Measurements from ENCODE around the gene SULT2B1. TPM values are rescaled to one million over a fixed set of nuclear protein-coding genes. Genes with fewer than 3 reads are reported as not detected.
"Not testable (repeated sequence)": the region's sequence is repeated elsewhere in the genome, so short reads cannot be mapped to it uniquely, and the experiment has no call there.

Gene SULT2B1
- total RNA-seq, 1 experiment from 2014 or later = not detected

- TF ChIP-seq CTCF (IDR thresholded peaks at IDR 0.05; ENCODE audit: unreplicated experiment) = no peak
- intact Hi-C loops (cut with micrococcal nuclease) = no loop called here
- ChIA-PET POLR2A (no interaction called here), CTCF (interaction anchor here (0.6 kb wide), 1 partner anchor 147 kb away, joined by 3 read pairs; no protein-coding TSS in a partner anchor)
- H3K4me1 Mint-ChIP-seq (ENCODE audit: insufficient read depth, unreplicated experiment) = no peaks in the 10 kb centered on the region
- peaks cover 6% of the 10 kb centered on the region for H3K27me3 Mint-ChIP-seq (ENCODE audit: insufficient read depth, unreplicated experiment)
- no peak overlapping the region for H3K4me3 Mint-ChIP-seq (ENCODE audit: unreplicated experiment)
- peaks cover under 1% of the 10 kb centered on the region for H3K9me3 Mint-ChIP-seq (ENCODE audit: unreplicated experiment)
- no peak for DNase-seq (ENCODE audit: unreplicated experiment)
- H3K27ac Mint-ChIP-seq (ENCODE audit: low read depth, unreplicated experiment) = no peak overlapping the region
- no peaks in the 10 kb centered on the region for H3K36me3 Mint-ChIP-seq (ENCODE audit: insufficient read depth, unreplicated experiment)
- no TSS peak for BruUV-seq (replicated peaks)
These were observed 18.2 kb upstream of the SULT2B1 start for GRCh38 chr19:48533770-48534169.

DNA sequence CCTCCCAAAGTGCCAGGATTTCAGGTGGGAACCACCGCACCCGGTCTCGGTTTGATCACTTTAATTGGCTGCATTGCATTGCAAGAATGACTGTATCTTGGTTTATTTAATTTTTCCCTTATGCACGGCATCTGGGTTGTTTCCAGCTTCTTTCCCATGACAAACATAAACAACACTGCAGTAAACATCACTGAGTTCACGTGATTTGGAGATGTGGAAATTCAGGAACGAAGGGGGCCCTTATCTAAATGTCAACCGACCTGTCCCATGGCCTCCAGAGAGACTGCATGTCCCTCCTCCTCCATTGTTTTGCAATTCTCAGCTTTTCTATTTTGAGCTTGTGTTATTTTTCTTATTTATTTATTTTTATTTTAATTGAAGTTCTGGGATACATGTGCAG, 14.4 kb upstream of the SULT2B1 start:
- no TSS peak for BruUV-seq (replicated peaks)
- no peak for DNase-seq (ENCODE audit: unreplicated experiment)
- intact Hi-C loops (cut with micrococcal nuclease) = no loop called here
- no peaks in the 10 kb centered on the region for H3K27me3 Mint-ChIP-seq (ENCODE audit: insufficient read depth, unreplicated experiment)
- no peak for TF ChIP-seq CTCF (IDR thresholded peaks at IDR 0.05; ENCODE audit: unreplicated experiment)
- H3K4me3 Mint-ChIP-seq (ENCODE audit: unreplicated experiment) = no peak overlapping the region
- no peaks in the 10 kb centered on the region for H3K36me3 Mint-ChIP-seq (ENCODE audit: insufficient read depth, unreplicated experiment)
- H3K9me3 Mint-ChIP-seq (ENCODE audit: unreplicated experiment) = no peaks in the 10 kb centered on the region
- POLR2A ChIA-PET = no interaction called here
- no peaks in the 10 kb centered on the region for H3K4me1 Mint-ChIP-seq (ENCODE audit: insufficient read depth, unreplicated experiment)
- CTCF ChIA-PET = interaction anchor here (0.6 kb wide), 1 partner anchor 31 kb away, joined by 3 read pairs; no protein-coding TSS in a partner anchor
- no peak overlapping the region for H3K27ac Mint-ChIP-seq (ENCODE audit: low read depth, unreplicated experiment)

DNA sequence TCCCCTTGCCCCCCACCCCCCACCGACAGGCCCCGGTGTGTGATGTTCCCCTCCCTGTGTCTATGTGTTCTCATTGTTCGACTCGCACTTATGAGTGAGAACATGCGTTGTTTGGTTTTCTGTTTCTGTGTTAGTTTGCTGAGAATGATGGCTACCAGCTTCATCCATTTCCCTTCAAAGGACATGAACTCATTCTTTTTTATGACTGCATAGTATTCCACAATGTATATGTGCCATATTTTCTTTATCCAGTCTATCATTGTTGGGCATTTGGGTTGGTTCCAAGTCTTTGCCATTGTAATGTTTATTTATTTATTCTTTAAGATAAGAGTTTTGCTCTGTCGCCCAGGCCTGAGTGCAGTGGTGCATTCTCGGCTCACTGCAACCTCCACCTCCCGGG, 13.9 kb upstream of the SULT2B1 start:
- H3K4me1 Mint-ChIP-seq (ENCODE audit: insufficient read depth, unreplicated experiment); H3K36me3 Mint-ChIP-seq (ENCODE audit: insufficient read depth, unreplicated experiment); CTCF ChIA-PET; intact Hi-C loops (cut with micrococcal nuclease); H3K27me3 Mint-ChIP-seq (ENCODE audit: insufficient read depth, unreplicated experiment); H3K27ac Mint-ChIP-seq (ENCODE audit: low read depth, unreplicated experiment); POLR2A ChIA-PET; BruUV-seq (replicated peaks); H3K4me3 Mint-ChIP-seq (ENCODE audit: unreplicated experiment); DNase-seq (ENCODE audit: unreplicated experiment); H3K9me3 Mint-ChIP-seq (ENCODE audit: unreplicated experiment): not testable (repeated sequence)

GRCh38 chr19:48539503-48540096, 12.4 kb upstream of the SULT2B1 start:
- Mint-ChIP-seq H3K9me3 (ENCODE audit: unreplicated experiment) (no peaks in the 10 kb centered on the region), H3K36me3 (ENCODE audit: insufficient read depth, unreplicated experiment) (no peaks in the 10 kb centered on the region), H3K27me3 (ENCODE audit: insufficient read depth, unreplicated experiment) (no peaks in the 10 kb centered on the region), H3K4me3 (ENCODE audit: unreplicated experiment) (no peak overlapping the region), H3K27ac (ENCODE audit: low read depth, unreplicated experiment) (no peak overlapping the region), H3K4me1 (ENCODE audit: insufficient read depth, unreplicated experiment) (peaks cover 6% of the 10 kb centered on the region)
- BruUV-seq (replicated peaks) = no TSS peak
- no peak for TF ChIP-seq CTCF (IDR thresholded peaks at IDR 0.05; ENCODE audit: unreplicated experiment)
- POLR2A ChIA-PET = interaction anchor here (0.6 to 1.9 kb wide), 2 partner anchors 9 to 11 kb away, joined by 3 to 5 read pairs; no protein-coding TSS in a partner anchor
- DNase-seq (ENCODE audit: unreplicated experiment) = peak; percentile 58
- intact Hi-C loops (cut with micrococcal nuclease) = no loop called here
- CTCF ChIA-PET = interaction anchor here (0.6 to 1.7 kb wide), 3 partner anchors 45 to 76 kb away, joined by 3 to 7 read pairs (median 3); no protein-coding TSS in a partner anchor

All from MCF 10A (cell line).